WTC11 (cell line): ENCODE measurements around the gene ALG14.

ENCODE experiments used
- CBFB ChIP-seq: sonication (generic); formaldehyde crosslinking; IDR thresholded peaks from 2 replicates; pipeline ENCODE4 v1.8.1; 2022; ENCODE audit warnings: mild to moderate bottlenecking, low read depth, missing genetic modification reagents
- IRF2 ChIP-seq: sonication (generic); formaldehyde crosslinking; IDR thresholded peaks from 2 replicates; pipeline ENCODE4 v1.8.0; 2022; ENCODE audit warnings: low read depth, missing genetic modification reagents, borderline replicate concordance
- NFYB ChIP-seq: sonication (generic); formaldehyde crosslinking; conservative IDR thresholded peaks from 2 replicates; pipeline ENCODE4 v1.8.0; 2022; ENCODE audit warnings: low read depth, missing genetic modification reagents
- SOX15 ChIP-seq: fragments of 250-450 bp; sonication (Bioruptor Pico); IDR thresholded peaks from 2 replicates; pipeline ENCODE4 v1.9.0; 2021; ENCODE audit warnings: mild to moderate bottlenecking
- SP1 ChIP-seq: sonication (generic); formaldehyde crosslinking; conservative IDR thresholded peaks from 2 replicates; pipeline ENCODE4 v1.8.1; 2022; ENCODE audit warnings: missing genetic modification reagents
- ZNF121 ChIP-seq: sonication (generic); formaldehyde crosslinking; IDR thresholded peaks from 2 replicates; pipeline ENCODE4 v1.8.0; 2023; ENCODE audit warnings: missing genetic modification reagents
- ZNF423 ChIP-seq: fragments of 250-450 bp; sonication (Bioruptor Pico); IDR thresholded peaks from 2 replicates; pipeline ENCODE4 v2.1.2; 2022; ENCODE audit warnings: mild to moderate bottlenecking, moderate library complexity
- TF ChIP-seq, protein P1 (sequence below): sonication (generic); formaldehyde crosslinking; IDR thresholded peaks from 2 replicates; pipeline ENCODE4 v1.8.0; 2022; ENCODE audit warnings: mild to moderate bottlenecking, missing genetic modification reagents
- TF ChIP-seq, protein P2 (sequence below): fragments of 200-600 bp; IDR thresholded peaks from 2 replicates; pipeline ENCODE4 v1.8.0; 2022; ENCODE audit warnings: antibody characterized with exemption
- TF ChIP-seq, protein P3 (sequence below): sonication (generic); formaldehyde crosslinking; IDR thresholded peaks from 2 replicates; pipeline ENCODE4 v1.8.1; 2023; ENCODE audit warnings: mild to moderate bottlenecking, missing genetic modification reagents, moderate library complexity
- TF ChIP-seq, protein P4 (sequence below): sonication (generic); formaldehyde crosslinking; IDR thresholded peaks from 2 replicates; pipeline ENCODE4 v1.8.1; 2022; ENCODE audit warnings: missing genetic modification reagents, borderline replicate concordance
- TF ChIP-seq, protein P5 (sequence below): sonication (generic); formaldehyde crosslinking; conservative IDR thresholded peaks from 2 replicates; pipeline ENCODE4 v1.8.1; 2022; ENCODE audit warnings: mild to moderate bottlenecking, missing genetic modification reagents
- TF ChIP-seq, protein P6 (sequence below): sonication (generic); formaldehyde crosslinking; IDR thresholded peaks from 2 replicates; pipeline ENCODE4 v1.8.1; 2022; ENCODE audit warnings: low read depth, missing genetic modification reagents, borderline replicate concordance

DNA sequence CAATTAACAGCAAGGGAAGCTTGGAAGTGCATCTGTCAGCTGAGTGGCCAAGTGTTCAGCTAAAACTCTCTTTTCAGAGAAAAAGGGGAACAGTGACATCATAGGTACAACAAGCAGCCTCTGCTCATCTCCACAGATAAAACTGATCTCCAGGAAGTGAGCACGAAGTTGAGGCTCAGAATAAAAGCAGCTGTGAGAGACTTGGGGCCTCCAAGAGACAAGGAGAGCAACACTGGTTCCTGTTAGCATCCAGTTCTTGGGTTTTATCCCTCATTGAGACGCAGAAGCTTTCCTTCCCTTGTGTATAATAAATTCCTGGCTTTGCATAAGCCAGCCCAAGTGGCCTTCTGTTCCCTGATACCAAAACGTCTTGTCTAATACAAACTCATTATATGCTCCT is 125.9 kb downstream of the ALG14 start:
- TF ChIP-seq, protein P1, sequence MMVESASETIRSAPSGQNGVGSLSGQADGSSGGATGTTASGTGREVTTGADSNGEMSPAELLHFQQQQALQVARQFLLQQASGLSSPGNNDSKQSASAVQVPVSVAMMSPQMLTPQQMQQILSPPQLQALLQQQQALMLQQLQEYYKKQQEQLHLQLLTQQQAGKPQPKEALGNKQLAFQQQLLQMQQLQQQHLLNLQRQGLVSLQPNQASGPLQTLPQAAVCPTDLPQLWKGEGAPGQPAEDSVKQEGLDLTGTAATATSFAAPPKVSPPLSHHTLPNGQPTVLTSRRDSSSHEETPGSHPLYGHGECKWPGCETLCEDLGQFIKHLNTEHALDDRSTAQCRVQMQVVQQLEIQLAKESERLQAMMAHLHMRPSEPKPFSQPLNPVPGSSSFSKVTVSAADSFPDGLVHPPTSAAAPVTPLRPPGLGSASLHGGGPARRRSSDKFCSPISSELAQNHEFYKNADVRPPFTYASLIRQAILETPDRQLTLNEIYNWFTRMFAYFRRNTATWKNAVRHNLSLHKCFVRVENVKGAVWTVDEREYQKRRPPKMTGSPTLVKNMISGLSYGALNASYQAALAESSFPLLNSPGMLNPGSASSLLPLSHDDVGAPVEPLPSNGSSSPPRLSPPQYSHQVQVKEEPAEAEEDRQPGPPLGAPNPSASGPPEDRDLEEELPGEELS, result no peak
- TF ChIP-seq, protein P2, sequence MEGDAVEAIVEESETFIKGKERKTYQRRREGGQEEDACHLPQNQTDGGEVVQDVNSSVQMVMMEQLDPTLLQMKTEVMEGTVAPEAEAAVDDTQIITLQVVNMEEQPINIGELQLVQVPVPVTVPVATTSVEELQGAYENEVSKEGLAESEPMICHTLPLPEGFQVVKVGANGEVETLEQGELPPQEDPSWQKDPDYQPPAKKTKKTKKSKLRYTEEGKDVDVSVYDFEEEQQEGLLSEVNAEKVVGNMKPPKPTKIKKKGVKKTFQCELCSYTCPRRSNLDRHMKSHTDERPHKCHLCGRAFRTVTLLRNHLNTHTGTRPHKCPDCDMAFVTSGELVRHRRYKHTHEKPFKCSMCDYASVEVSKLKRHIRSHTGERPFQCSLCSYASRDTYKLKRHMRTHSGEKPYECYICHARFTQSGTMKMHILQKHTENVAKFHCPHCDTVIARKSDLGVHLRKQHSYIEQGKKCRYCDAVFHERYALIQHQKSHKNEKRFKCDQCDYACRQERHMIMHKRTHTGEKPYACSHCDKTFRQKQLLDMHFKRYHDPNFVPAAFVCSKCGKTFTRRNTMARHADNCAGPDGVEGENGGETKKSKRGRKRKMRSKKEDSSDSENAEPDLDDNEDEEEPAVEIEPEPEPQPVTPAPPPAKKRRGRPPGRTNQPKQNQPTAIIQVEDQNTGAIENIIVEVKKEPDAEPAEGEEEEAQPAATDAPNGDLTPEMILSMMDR, result no peak
- TF ChIP-seq SOX15 (CRISPR knock-in tag) (no peak), ZNF423 (CRISPR knock-in tag) (no peak), CBFB (no peak), SP1 (CRISPR knock-in tag) (no peak), IRF2 (CRISPR knock-in tag) (no peak), ZNF121 (CRISPR knock-in tag) (no peak), NFYB (CRISPR knock-in tag) (no peak)
- TF ChIP-seq, protein P3, sequence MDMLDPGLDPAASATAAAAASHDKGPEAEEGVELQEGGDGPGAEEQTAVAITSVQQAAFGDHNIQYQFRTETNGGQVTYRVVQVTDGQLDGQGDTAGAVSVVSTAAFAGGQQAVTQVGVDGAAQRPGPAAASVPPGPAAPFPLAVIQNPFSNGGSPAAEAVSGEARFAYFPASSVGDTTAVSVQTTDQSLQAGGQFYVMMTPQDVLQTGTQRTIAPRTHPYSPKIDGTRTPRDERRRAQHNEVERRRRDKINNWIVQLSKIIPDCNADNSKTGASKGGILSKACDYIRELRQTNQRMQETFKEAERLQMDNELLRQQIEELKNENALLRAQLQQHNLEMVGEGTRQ, result no peak
- TF ChIP-seq, protein P4, sequence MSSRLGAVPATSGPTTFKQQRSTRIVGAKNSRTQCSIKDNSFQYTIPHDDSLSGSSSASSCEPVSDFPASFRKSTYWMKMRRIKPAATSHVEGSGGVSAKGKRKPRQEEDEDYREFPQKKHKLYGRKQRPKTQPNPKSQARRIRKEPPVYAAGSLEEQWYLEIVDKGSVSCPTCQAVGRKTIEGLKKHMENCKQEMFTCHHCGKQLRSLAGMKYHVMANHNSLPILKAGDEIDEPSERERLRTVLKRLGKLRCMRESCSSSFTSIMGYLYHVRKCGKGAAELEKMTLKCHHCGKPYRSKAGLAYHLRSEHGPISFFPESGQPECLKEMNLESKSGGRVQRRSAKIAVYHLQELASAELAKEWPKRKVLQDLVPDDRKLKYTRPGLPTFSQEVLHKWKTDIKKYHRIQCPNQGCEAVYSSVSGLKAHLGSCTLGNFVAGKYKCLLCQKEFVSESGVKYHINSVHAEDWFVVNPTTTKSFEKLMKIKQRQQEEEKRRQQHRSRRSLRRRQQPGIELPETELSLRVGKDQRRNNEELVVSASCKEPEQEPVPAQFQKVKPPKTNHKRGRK (CRISPR knock-in tag), result no peak
- TF ChIP-seq, protein P5, sequence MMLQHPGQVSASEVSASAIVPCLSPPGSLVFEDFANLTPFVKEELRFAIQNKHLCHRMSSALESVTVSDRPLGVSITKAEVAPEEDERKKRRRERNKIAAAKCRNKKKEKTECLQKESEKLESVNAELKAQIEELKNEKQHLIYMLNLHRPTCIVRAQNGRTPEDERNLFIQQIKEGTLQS (CRISPR knock-in tag), result no peak
- TF ChIP-seq, protein P6, sequence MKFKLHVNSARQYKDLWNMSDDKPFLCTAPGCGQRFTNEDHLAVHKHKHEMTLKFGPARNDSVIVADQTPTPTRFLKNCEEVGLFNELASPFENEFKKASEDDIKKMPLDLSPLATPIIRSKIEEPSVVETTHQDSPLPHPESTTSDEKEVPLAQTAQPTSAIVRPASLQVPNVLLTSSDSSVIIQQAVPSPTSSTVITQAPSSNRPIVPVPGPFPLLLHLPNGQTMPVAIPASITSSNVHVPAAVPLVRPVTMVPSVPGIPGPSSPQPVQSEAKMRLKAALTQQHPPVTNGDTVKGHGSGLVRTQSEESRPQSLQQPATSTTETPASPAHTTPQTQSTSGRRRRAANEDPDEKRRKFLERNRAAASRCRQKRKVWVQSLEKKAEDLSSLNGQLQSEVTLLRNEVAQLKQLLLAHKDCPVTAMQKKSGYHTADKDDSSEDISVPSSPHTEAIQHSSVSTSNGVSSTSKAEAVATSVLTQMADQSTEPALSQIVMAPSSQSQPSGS (CRISPR knock-in tag), result no peak
